ENCODE results near the gene AATF.
"Not testable (repeated sequence)": the region's sequence is repeated elsewhere in the genome, so short reads cannot be mapped to it uniquely, and the experiment has no call there.

Gene AATF

GRCh38 chr17:37069087-37069486 lies 120.3 kb downstream of the AATF start:
- DNase-seq (ENCODE audit: low read depth in 2 of 2, low spot score in 1 of 2) = no peak

- DNase-seq (ENCODE audit: low read depth in 2 of 2, low spot score in 1 of 2) = not testable (repeated sequence)
Measured at GRCh38 chr17:37073464-37073863, 124.7 kb downstream of the AATF start.

- DNase-seq (ENCODE audit: low read depth in 2 of 2, low spot score in 1 of 2) = no peak
Measured at GRCh38 chr17:37079065-37079708, 130.4 kb downstream of the AATF start.

GRCh38 chr17:37079735-37080134 lies 131.0 kb downstream of the AATF start:
- DNase-seq (ENCODE audit: low read depth in 2 of 2, low spot score in 1 of 2) = no peak

GRCh38 chr17:37081287-37081686 lies 132.5 kb downstream of the AATF start:
- no peak for DNase-seq (ENCODE audit: low read depth in 2 of 2, low spot score in 1 of 2)

- DNase-seq (ENCODE audit: low read depth in 2 of 2, low spot score in 1 of 2) = no peak
Measured at GRCh38 chr17:37082311-37082860, 133.6 kb downstream of the AATF start.

GRCh38 chr17:37082985-37083384 lies 134.2 kb downstream of the AATF start:
- no peak for DNase-seq (ENCODE audit: low read depth in 2 of 2, low spot score in 1 of 2)

- DNase-seq (ENCODE audit: low read depth in 2 of 2, low spot score in 1 of 2) = no peak
Measured at GRCh38 chr17:37083456-37083855, 134.7 kb downstream of the AATF start.

GRCh38 chr17:37084372-37084771 lies 135.6 kb downstream of the AATF start:
- no peak for DNase-seq (ENCODE audit: low read depth in 2 of 2, low spot score in 1 of 2)

GRCh38 chr17:37086334-37086733 lies 137.6 kb downstream of the AATF start:
- no peak for DNase-seq (ENCODE audit: low read depth in 2 of 2, low spot score in 1 of 2)

- DNase-seq (ENCODE audit: low read depth in 2 of 2, low spot score in 1 of 2) = no peak
Measured at GRCh38 chr17:37086948-37087347, 138.2 kb downstream of the AATF start.

GRCh38 chr17:37087683-37088082 lies 138.9 kb downstream of the AATF start:
- no peak for DNase-seq (ENCODE audit: low read depth in 2 of 2, low spot score in 1 of 2)

GRCh38 chr17:37088459-37088858 lies 139.7 kb downstream of the AATF start:
- DNase-seq (ENCODE audit: low read depth in 2 of 2, low spot score in 1 of 2) = no peak

- DNase-seq (ENCODE audit: low read depth in 2 of 2, low spot score in 1 of 2) = no peak
Measured at GRCh38 chr17:37088913-37089312, 140.2 kb downstream of the AATF start.

- peak; percentile 13 to 31 for DNase-seq (ENCODE audit: low read depth in 2 of 2, low spot score in 1 of 2)
Measured at GRCh38 chr17:37089956-37090355, 141.2 kb downstream of the AATF start.

- no peak for DNase-seq (ENCODE audit: low read depth in 2 of 2, low spot score in 1 of 2)
Measured at GRCh38 chr17:37090941-37091340, 142.2 kb downstream of the AATF start.

GRCh38 chr17:37092071-37092470 lies 143.3 kb downstream of the AATF start:
- no peak for DNase-seq (ENCODE audit: low read depth in 2 of 2, low spot score in 1 of 2)

GRCh38 chr17:37092701-37093100 lies 143.9 kb downstream of the AATF start:
- DNase-seq (ENCODE audit: low read depth in 2 of 2, low spot score in 1 of 2) = no peak

- no peak for DNase-seq (ENCODE audit: low read depth in 2 of 2, low spot score in 1 of 2)
Measured at GRCh38 chr17:37094391-37094790, 145.6 kb downstream of the AATF start.

- no peak for DNase-seq (ENCODE audit: low read depth in 2 of 2, low spot score in 1 of 2)
Measured at GRCh38 chr17:37096071-37096470, 147.3 kb downstream of the AATF start.

GRCh38 chr17:37097154-37097553 lies 148.4 kb downstream of the AATF start:
- no peak for DNase-seq (ENCODE audit: low read depth in 2 of 2, low spot score in 1 of 2)

GRCh38 chr17:37098152-37098551 lies 149.4 kb downstream of the AATF start:
- DNase-seq (ENCODE audit: low read depth in 2 of 2, low spot score in 1 of 2) = no peak
